ENCODE data around the gene AQP5. TPM values are rescaled to one million over a fixed set of nuclear protein-coding genes. Genes with fewer than 3 reads are reported as not detected.

The AQP5 gene
- not detected for total RNA-seq

DNA sequence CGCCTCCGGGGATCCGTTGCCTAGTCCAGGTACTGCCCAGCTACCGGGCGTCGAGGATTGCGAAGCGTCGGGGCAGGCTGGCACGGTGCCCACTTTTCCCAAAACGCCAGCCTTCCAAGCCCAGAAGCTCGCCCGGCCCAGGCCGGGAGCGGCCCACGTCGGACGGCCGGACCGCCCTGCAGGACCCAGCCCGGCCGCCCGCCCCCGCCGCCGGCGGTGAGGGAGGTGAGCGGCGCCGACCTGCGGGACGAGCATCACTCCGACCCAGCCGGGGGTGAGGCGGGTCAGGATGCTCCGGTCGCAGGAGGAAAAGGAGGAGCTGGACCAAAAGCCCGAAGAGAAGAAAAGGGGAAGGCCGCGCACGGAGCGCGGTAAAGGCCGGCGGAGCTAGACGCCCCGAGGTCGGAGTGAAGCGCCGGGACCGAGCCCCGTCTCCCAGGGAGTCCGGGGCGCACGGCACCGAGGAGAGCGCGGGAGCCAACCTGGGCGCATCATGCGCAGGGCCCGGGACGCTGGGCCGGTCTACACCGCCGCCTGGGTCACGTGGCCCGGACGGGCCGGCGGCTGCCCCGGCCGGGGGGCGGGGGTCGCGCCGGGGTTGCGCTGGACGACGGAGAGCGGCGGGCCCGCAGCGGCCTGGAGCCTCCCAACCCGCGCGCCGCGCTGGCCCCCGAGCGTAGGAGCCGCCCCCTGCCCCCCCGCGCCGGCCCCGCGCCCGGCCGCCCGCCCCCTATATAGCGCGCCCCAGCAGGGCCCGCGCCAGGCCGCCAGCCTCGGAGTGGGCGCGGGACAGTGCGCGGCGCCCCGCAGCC, at the start of gene AQP5:
TSS of gene AQP5 (plus strand) at position 762 of the 812 bp plus-strand sequence. CDS start 146 bp downstream, outside the sequence.
- Histone ChIP-seq H3K36me3 (no peaks in the 10 kb centered on the region), H3K4me1 (peaks cover 0 to 7% (median 0%) of the 10 kb centered on the region in 4 donors), H3K9me3 (no peaks in the 10 kb centered on the region), H3K27me3 (peaks cover 4 to 20% of the 10 kb centered on the region in 2 donors), H3K27ac (no peak within 1 kb of the TSS), H3K4me3 (peak within 1 kb of the TSS in 3 of 4 donors; percentile 29 to 33 (median 31))
- no peak for DNase-seq
- TF ChIP-seq POLR2A (IDR thresholded peaks at IDR 0.05): no peak
- TF ChIP-seq, protein P1, sequence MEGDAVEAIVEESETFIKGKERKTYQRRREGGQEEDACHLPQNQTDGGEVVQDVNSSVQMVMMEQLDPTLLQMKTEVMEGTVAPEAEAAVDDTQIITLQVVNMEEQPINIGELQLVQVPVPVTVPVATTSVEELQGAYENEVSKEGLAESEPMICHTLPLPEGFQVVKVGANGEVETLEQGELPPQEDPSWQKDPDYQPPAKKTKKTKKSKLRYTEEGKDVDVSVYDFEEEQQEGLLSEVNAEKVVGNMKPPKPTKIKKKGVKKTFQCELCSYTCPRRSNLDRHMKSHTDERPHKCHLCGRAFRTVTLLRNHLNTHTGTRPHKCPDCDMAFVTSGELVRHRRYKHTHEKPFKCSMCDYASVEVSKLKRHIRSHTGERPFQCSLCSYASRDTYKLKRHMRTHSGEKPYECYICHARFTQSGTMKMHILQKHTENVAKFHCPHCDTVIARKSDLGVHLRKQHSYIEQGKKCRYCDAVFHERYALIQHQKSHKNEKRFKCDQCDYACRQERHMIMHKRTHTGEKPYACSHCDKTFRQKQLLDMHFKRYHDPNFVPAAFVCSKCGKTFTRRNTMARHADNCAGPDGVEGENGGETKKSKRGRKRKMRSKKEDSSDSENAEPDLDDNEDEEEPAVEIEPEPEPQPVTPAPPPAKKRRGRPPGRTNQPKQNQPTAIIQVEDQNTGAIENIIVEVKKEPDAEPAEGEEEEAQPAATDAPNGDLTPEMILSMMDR (IDR thresholded peaks at IDR 0.05): no peak

GRCh38 chr12:49912345-49913255, 49.1 kb upstream of the AQP5 start:
- no peaks in the 10 kb centered on the region for H3K27me3 ChIP-seq
- TF ChIP-seq, protein P1 (IDR thresholded peaks at IDR 0.05): no peak
- no peak for TF ChIP-seq POLR2A (IDR thresholded peaks at IDR 0.05)
- no peaks in the 10 kb centered on the region for H3K9me3 ChIP-seq
- no peaks in the 10 kb centered on the region for H3K36me3 ChIP-seq
- no peak overlapping the region for H3K4me3 ChIP-seq
- H3K27ac ChIP-seq: no peak overlapping the region
- no peaks in the 10 kb centered on the region for H3K4me1 ChIP-seq
- no peak for DNase-seq

GRCh38 chr12:49916129-49916919, 45.3 kb upstream of the AQP5 start:
- no peak for DNase-seq
- Histone ChIP-seq H3K27me3 (no peaks in the 10 kb centered on the region), H3K4me1 (no peaks in the 10 kb centered on the region), H3K9me3 (no peaks in the 10 kb centered on the region), H3K27ac (no peak overlapping the region), H3K4me3 (no peak overlapping the region), H3K36me3 (no peaks in the 10 kb centered on the region)
- TF ChIP-seq POLR2A (IDR thresholded peaks at IDR 0.05): no peak
- TF ChIP-seq, protein P1 (IDR thresholded peaks at IDR 0.05): no peak

GRCh38 chr12:49917166-49917787, 44.4 kb upstream of the AQP5 start:
- no peak overlapping the region for H3K4me3 ChIP-seq
- H3K27ac ChIP-seq: no peak overlapping the region
- no peaks in the 10 kb centered on the region for H3K9me3 ChIP-seq
- TF ChIP-seq POLR2A (IDR thresholded peaks at IDR 0.05): no peak
- TF ChIP-seq, protein P1 (IDR thresholded peaks at IDR 0.05): no peak
- H3K4me1 ChIP-seq: no peaks in the 10 kb centered on the region
- no peaks in the 10 kb centered on the region for H3K27me3 ChIP-seq
- DNase-seq: no peak
- no peaks in the 10 kb centered on the region for H3K36me3 ChIP-seq

- TF ChIP-seq, protein P1 (IDR thresholded peaks at IDR 0.05): no peak
- TF ChIP-seq POLR2A (IDR thresholded peaks at IDR 0.05): no peak
- no peak overlapping the region for H3K27ac ChIP-seq
- H3K9me3 ChIP-seq: no peaks in the 10 kb centered on the region
- no peaks in the 10 kb centered on the region for H3K27me3 ChIP-seq
- H3K4me3 ChIP-seq: no peak overlapping the region
- DNase-seq: peak in 1 of 3 donors; percentile 29
- H3K36me3 ChIP-seq: no peaks in the 10 kb centered on the region
- H3K4me1 ChIP-seq: no peaks in the 10 kb centered on the region
Measured at GRCh38 chr12:49917788-49918173, 43.9 kb upstream of the AQP5 start.
